Activated CD8-positive, alpha-beta T cell treated with anti-CD3 and anti-CD28 coated beads for 36 hours (primary cell): Measurements from ENCODE around the gene VSTM4. TPM values are rescaled to one million over a fixed set of nuclear protein-coding genes. Genes with fewer than 3 reads are reported as not detected.

ENCODE experiments used
- ATAC-seq: fragments of 200-7000 bp; cut with Tn5 transposase; one replicate; pipeline ENCODE4 v1.10.0; 2021; ENCODE audit warnings: mild to moderate bottlenecking, moderate library complexity
- CTCF ChIA-PET: fragments of 350-600 bp; sonication (Branson Sonifier 250); formaldehyde crosslinking; loops from one replicate; lab custom pipeline; 2021; ENCODE audit warnings: antibody characterized with exemption; lab: Charles Lee
- POLR2A ChIA-PET: fragments of 350-600 bp; sonication (Branson Sonifier 250); formaldehyde crosslinking; loops from one replicate; lab custom pipeline; 2021; ENCODE audit warnings: antibody characterized with exemption; lab: Charles Lee
- DNase-seq: peaks from one replicate; pipeline ENCODE4 v3.0.0-alpha.2; 2020
- H3K27ac Mint-ChIP-seq: one replicate; pipeline ENCODE4 v1.8.0; 2021; ENCODE audit warnings: mild to moderate bottlenecking, mixed read lengths
- H3K27me3 Mint-ChIP-seq: one replicate; pipeline ENCODE4 v1.8.0; 2021; ENCODE audit warnings: mixed read lengths
- H3K36me3 Mint-ChIP-seq: one replicate; pipeline ENCODE4 v1.8.0; 2021; ENCODE audit warnings: low read depth, mixed read lengths
- H3K4me1 Mint-ChIP-seq: one replicate; pipeline ENCODE4 v1.8.0; 2021; ENCODE audit warnings: low read depth, mixed read lengths
- H3K4me3 Mint-ChIP-seq: one replicate; pipeline ENCODE4 v1.8.0; 2021; ENCODE audit warnings: mild to moderate bottlenecking, moderate library complexity, mixed read lengths
- H3K9me3 Mint-ChIP-seq: one replicate; pipeline ENCODE4 v1.8.0; 2021; ENCODE audit warnings: mixed read lengths
- CTCF ChIP-seq: fragments of 200-600 bp; IDR thresholded peaks from one replicate; pipeline ENCODE4 v1.8.0; 2022; ENCODE audit warnings: antibody characterized with exemption, mild to moderate bottlenecking
- intact Hi-C: fragments of 100-400 bp; cut with micrococcal nuclease; formaldehyde crosslinking; loops from one replicate; pipeline ENCODE4 v1.10.0; 2022
- total RNA-seq, 2 experiments: library from RNA; stranded (reverse); gene quantifications; one replicate each; pipeline ENCODE4 v1.2.3, GENCODE V29; 2021

Gene VSTM4
- total RNA-seq, 2 experiments from 2014 or later: 0.04 to 0.09 TPM

GRCh38 chr10:49162063-49162462, 46.7 kb upstream of the VSTM4 start:
- no peaks in the 10 kb centered on the region for H3K36me3 Mint-ChIP-seq
- intact Hi-C loops: loop anchor here (5.0 kb wide), 1 partner anchor 180 kb away; no protein-coding TSS in a partner anchor
- H3K4me3 Mint-ChIP-seq: no peak overlapping the region
- DNase-seq (no peak), ATAC-seq (no peak)
- H3K27ac Mint-ChIP-seq: no peak overlapping the region
- peaks cover 5% of the 10 kb centered on the region for H3K27me3 Mint-ChIP-seq
- H3K4me1 Mint-ChIP-seq: peaks cover 12% of the 10 kb centered on the region
- no peak for TF ChIP-seq CTCF
- ChIA-PET CTCF (interaction anchor here (1.0 to 1.4 kb wide), 3 partner anchors 11 to 506 kb away, joined by 3 to 4 read pairs (median 4); no protein-coding TSS in a partner anchor), POLR2A (interaction anchor here (1.0 kb wide), 1 partner anchor 245 kb away, joined by 3 read pairs; no protein-coding TSS in a partner anchor)
- no peaks in the 10 kb centered on the region for H3K9me3 Mint-ChIP-seq

GRCh38 chr10:49161411-49161997, 46.2 kb upstream of the VSTM4 start:
- no peak for TF ChIP-seq CTCF
- no peak overlapping the region for H3K27ac Mint-ChIP-seq

GRCh38 chr10:49160814-49161213, 45.5 kb upstream of the VSTM4 start:
- Mint-ChIP-seq H3K27ac (no peak overlapping the region), H3K4me3 (no peak overlapping the region), H3K36me3 (no peaks in the 10 kb centered on the region), H3K27me3 (peaks cover 5% of the 10 kb centered on the region), H3K4me1 (peaks cover 7% of the 10 kb centered on the region), H3K9me3 (no peaks in the 10 kb centered on the region)
- DNase-seq: no peak
- no peak for ATAC-seq
- ChIA-PET CTCF (no interaction called here), POLR2A (no interaction called here)
- TF ChIP-seq CTCF: no peak
- intact Hi-C loops: loop anchor here (5.0 kb wide), 1 partner anchor 179 kb away; no protein-coding TSS in a partner anchor

More at GRCh38 chr10:49161411-49161997, 46.2 kb upstream of the VSTM4 start:
- ATAC-seq (no peak), DNase-seq (no peak)
- intact Hi-C loops: loop anchor here (5.0 kb wide), 1 partner anchor 179 kb away; no protein-coding TSS in a partner anchor
- Mint-ChIP-seq H3K27me3 (peaks cover 5% of the 10 kb centered on the region), H3K9me3 (no peaks in the 10 kb centered on the region), H3K4me3 (no peak overlapping the region), H3K4me1 (peaks cover 10% of the 10 kb centered on the region), H3K36me3 (no peaks in the 10 kb centered on the region)
- CTCF ChIA-PET: interaction anchor here (1.0 to 1.4 kb wide), 2 partner anchors 10 to 505 kb away, joined by 3 to 4 read pairs; no protein-coding TSS in a partner anchor
- POLR2A ChIA-PET: interaction anchor here (1.0 kb wide), 1 partner anchor 246 kb away, joined by 3 read pairs; no protein-coding TSS in a partner anchor

GRCh38 chr10:49160110-49160509, 44.8 kb upstream of the VSTM4 start:
- Mint-ChIP-seq H3K4me1 (peaks cover 7% of the 10 kb centered on the region), H3K27me3 (peaks cover 5% of the 10 kb centered on the region), H3K27ac (no peak overlapping the region), H3K9me3 (no peaks in the 10 kb centered on the region), H3K4me3 (no peak overlapping the region), H3K36me3 (no peaks in the 10 kb centered on the region)
- CTCF ChIA-PET: no interaction called here
- DNase-seq: no peak
- no peak for ATAC-seq
- no peak for TF ChIP-seq CTCF
- intact Hi-C loops: loop anchor here (5.0 kb wide), 1 partner anchor 178 kb away; no protein-coding TSS in a partner anchor
- POLR2A ChIA-PET: interaction anchor here (0.7 kb wide), 1 partner anchor 21 kb away, joined by 3 read pairs; no protein-coding TSS in a partner anchor

GRCh38 chr10:49158915-49159314, 43.6 kb upstream of the VSTM4 start:
- H3K27me3 Mint-ChIP-seq: peaks cover 5% of the 10 kb centered on the region
- no peaks in the 10 kb centered on the region for H3K9me3 Mint-ChIP-seq
- CTCF ChIA-PET: no interaction called here

More at GRCh38 chr10:49158915-49159314, 43.6 kb upstream of the VSTM4 start:
- Mint-ChIP-seq H3K4me1 (peaks cover 2% of the 10 kb centered on the region), H3K4me3 (no peak overlapping the region), H3K36me3 (no peaks in the 10 kb centered on the region), H3K27ac (no peak overlapping the region)
- intact Hi-C loops: no loop called here
- DNase-seq (no peak), ATAC-seq (no peak)
- no peak for TF ChIP-seq CTCF
- POLR2A ChIA-PET: no interaction called here
